ENCODE results near the gene RIPOR2.

Gene RIPOR2

GRCh38 chr6:24867104-24867703 is 68.6 kb downstream of the RIPOR2 start:
- DNase-seq: no peak
- no peaks in the 10 kb centered on the region for H3K36me3 ChIP-seq (replicated peaks)
- no peak overlapping the region for H3K27ac ChIP-seq
- in situ Hi-C loops (cut with HindIII; ENCODE audit: low pct_ligation_motif_present, low sequenced_read_pairs): no loop called here
- H3K27me3 ChIP-seq (replicated peaks): no peaks in the 10 kb centered on the region
- H3K4me3 ChIP-seq (ENCODE audit: low read depth, low read length): no peak overlapping the region
- peak; percentile 4 for TF ChIP-seq CTCF (IDR thresholded peaks at IDR 0.05; ENCODE audit: low read depth, low read length, missing control alignments)

GRCh38 chr6:24865161-24865560 is 70.6 kb downstream of the RIPOR2 start:
- DNase-seq: no peak
- TF ChIP-seq CTCF (IDR thresholded peaks at IDR 0.05; ENCODE audit: low read depth, low read length, missing control alignments): no peak
- in situ Hi-C loops (cut with HindIII; ENCODE audit: low pct_ligation_motif_present, low sequenced_read_pairs): no loop called here
- H3K36me3 ChIP-seq (replicated peaks): no peaks in the 10 kb centered on the region
- H3K4me3 ChIP-seq (ENCODE audit: low read depth, low read length): no peak overlapping the region
- H3K27ac ChIP-seq: no peak overlapping the region
- no peaks in the 10 kb centered on the region for H3K27me3 ChIP-seq (replicated peaks)

DNA sequence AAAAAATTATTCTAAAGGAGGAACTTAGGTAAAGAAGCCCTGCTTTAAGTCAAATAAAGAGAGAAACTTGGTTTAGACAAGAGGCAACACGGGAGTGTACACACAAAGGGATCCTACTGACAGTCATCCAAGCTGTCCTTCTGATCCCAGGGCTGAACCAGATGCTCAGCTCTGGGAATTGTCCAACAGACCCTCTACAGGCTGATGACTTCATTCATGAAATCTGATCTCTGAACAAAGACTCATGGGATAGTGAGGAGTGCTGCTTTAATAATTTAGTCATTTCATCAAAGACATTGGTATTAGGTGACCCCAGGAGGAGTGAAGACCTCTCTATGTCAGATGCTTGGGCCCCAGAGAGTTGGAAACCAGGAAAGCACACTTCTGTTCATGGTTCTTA is 71.4 kb downstream of the RIPOR2 start:
- Histone ChIP-seq H3K27me3 (replicated peaks) (no peaks in the 10 kb centered on the region), H3K27ac (no peak overlapping the region), H3K36me3 (replicated peaks) (no peaks in the 10 kb centered on the region), H3K4me3 (ENCODE audit: low read depth, low read length) (no peak overlapping the region)
- in situ Hi-C loops (cut with HindIII; ENCODE audit: low pct_ligation_motif_present, low sequenced_read_pairs): no loop called here
- DNase-seq: peak; percentile 14
- no peak for TF ChIP-seq CTCF (IDR thresholded peaks at IDR 0.05; ENCODE audit: low read depth, low read length, missing control alignments)

DNA sequence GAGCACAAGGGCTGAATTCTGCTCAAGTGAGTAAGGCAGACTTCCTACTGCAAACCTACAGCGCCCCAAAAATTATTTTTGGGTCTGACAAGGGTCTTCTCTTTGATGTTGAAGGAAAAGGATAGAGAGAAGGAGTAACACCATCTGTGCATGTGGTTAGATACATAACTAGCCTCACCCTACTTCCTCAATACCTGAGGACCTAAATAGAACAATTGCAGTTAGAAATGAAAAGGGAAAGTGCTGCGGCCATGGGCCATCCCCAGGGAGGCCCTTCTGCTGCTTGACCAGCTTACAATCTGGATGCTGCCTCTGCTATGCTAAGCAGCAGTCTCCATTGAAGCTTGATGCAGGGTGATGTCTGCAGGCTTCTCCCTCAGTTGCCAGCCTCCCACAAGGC is 73.8 kb downstream of the RIPOR2 start:
- Histone ChIP-seq H3K27me3 (replicated peaks) (no peaks in the 10 kb centered on the region), H3K4me3 (ENCODE audit: low read depth, low read length) (no peak overlapping the region), H3K27ac (no peak overlapping the region), H3K36me3 (replicated peaks) (no peaks in the 10 kb centered on the region)
- in situ Hi-C loops (cut with HindIII; ENCODE audit: low pct_ligation_motif_present, low sequenced_read_pairs): no loop called here
- no peak for DNase-seq
- TF ChIP-seq CTCF (IDR thresholded peaks at IDR 0.05; ENCODE audit: low read depth, low read length, missing control alignments): no peak

DNA sequence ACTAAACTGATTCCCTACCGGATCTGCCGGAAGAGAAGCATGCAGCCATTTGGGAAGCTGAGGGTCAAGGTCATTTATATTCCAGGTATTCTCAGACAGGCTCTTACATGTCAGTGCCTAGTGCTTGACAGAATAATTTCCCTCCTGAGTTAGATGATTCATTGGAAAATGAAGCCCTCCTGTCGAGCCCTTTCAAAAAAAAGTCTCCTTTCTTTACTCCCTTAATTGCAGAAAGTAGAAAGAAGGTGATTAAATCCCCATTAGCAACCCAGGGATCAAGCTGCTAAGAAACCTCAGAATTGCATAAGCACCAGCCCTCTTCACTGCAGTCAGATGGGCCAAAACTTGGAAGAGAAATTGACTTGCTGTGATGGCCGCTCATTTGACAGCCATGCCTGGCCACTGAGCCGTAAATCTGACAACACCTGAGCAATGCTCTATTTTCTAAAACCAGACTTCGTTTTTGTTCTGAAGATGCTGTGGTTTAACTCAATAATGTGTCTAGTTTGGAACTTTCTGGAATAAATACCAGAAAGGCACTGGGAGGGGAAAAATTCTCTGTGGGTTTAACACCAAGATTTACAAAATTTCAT is 76.1 kb downstream of the RIPOR2 start:
- no peaks in the 10 kb centered on the region for H3K36me3 ChIP-seq (replicated peaks)
- DNase-seq: no peak
- in situ Hi-C loops (cut with HindIII; ENCODE audit: low pct_ligation_motif_present, low sequenced_read_pairs): no loop called here
- H3K27ac ChIP-seq: no peak overlapping the region
- H3K27me3 ChIP-seq (replicated peaks): no peaks in the 10 kb centered on the region
- no peak overlapping the region for H3K4me3 ChIP-seq (ENCODE audit: low read depth, low read length)
- no peak for TF ChIP-seq CTCF (IDR thresholded peaks at IDR 0.05; ENCODE audit: low read depth, low read length, missing control alignments)

DNA sequence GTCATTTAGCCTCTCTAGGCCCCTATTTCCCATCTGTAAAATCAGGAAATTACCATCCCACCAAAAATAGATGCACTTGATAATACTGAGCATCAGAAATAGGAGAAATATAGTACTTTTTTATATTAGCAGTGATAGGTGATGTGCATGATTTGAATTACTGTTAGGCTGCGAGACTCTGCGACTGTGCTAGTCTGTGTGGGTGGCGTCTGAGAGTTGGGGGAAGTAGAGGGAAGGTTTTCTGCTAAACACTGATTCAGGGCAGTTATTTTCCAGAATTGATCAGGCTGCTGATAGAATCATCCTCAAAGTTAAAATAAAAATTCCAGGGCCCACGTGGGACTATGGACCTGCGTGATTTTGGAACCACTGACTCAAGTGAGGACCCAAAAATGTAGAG is 76.6 kb downstream of the RIPOR2 start:
- H3K36me3 ChIP-seq (replicated peaks): no peaks in the 10 kb centered on the region
- in situ Hi-C loops (cut with HindIII; ENCODE audit: low pct_ligation_motif_present, low sequenced_read_pairs): no loop called here
- DNase-seq: no peak
- H3K27me3 ChIP-seq (replicated peaks): no peaks in the 10 kb centered on the region
- no peak overlapping the region for H3K4me3 ChIP-seq (ENCODE audit: low read depth, low read length)
- H3K27ac ChIP-seq: no peak overlapping the region
- no peak for TF ChIP-seq CTCF (IDR thresholded peaks at IDR 0.05; ENCODE audit: low read depth, low read length, missing control alignments)
